22Rv1 (cell line): ENCODE results near the gene TAS1R1.
"Not testable (repeated sequence)": the region's sequence is repeated elsewhere in the genome, so short reads cannot be mapped to it uniquely, and the experiment has no call there.

ENCODE experiments used
- H3K27ac ChIP-seq: fragments of 450-650 bp; 2 replicates; pipeline ENCODE4 v1.5.1; 2017
- ZFX ChIP-seq: fragments of 450-650 bp; IDR thresholded peaks from 2 replicates; pipeline ENCODE4 v1.6.1; 2017; ENCODE audit warnings: antibody characterized with exemption, borderline replicate concordance
- TF ChIP-seq, protein P1 (sequence below): fragments of 450-650 bp; IDR thresholded peaks from 2 replicates; pipeline ENCODE4 v1.5.1; 2017; ENCODE audit warnings: mild to moderate bottlenecking

The TAS1R1 gene

DNA sequence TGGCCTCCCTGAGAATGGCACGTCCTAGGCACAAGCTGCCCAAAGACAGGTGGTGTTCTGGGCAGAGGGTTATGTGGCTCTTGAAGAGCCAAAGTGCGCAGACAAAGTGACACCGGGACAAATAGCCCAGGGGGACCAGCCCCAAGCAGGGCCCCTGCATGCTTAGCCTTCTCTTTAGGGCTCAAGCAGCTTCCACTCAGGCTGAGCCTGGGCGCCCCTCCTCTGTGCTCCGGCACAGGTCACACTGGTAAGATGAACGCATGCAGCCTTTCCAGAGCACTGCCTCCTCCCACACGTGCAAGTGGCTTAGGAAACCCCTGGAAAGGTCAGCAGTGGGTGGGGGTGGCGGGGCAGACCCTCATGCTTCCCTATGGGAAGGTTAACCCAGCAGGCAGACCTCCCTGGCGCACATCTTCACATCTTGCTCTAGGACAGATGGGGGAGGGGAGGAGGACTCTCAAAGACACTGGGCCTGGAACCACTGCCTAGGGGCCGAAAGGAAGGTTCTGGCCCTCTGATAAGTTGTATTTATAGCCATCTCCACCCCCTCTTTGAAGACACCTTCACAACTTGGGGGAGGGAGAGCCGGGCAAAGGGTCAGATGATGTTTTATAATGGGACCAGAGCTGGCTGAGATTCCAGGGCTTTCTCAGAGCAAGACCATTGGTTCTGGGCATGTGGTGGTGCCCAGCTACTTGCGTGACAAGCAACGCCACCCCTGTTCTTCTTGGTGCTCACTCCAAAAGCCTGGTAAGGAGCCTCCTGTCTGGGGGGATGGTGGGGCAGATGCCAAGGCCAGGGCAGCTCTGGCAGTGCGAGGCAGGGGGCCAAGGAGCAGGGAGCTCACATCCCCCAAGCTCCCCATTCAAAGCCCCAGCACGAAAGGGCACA lies 42.0 kb downstream of the TAS1R1 start:
- H3K27ac ChIP-seq = no peak overlapping the region
- no peak for TF ChIP-seq ZFX
- TF ChIP-seq, protein P1, sequence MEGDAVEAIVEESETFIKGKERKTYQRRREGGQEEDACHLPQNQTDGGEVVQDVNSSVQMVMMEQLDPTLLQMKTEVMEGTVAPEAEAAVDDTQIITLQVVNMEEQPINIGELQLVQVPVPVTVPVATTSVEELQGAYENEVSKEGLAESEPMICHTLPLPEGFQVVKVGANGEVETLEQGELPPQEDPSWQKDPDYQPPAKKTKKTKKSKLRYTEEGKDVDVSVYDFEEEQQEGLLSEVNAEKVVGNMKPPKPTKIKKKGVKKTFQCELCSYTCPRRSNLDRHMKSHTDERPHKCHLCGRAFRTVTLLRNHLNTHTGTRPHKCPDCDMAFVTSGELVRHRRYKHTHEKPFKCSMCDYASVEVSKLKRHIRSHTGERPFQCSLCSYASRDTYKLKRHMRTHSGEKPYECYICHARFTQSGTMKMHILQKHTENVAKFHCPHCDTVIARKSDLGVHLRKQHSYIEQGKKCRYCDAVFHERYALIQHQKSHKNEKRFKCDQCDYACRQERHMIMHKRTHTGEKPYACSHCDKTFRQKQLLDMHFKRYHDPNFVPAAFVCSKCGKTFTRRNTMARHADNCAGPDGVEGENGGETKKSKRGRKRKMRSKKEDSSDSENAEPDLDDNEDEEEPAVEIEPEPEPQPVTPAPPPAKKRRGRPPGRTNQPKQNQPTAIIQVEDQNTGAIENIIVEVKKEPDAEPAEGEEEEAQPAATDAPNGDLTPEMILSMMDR = no peak

DNA sequence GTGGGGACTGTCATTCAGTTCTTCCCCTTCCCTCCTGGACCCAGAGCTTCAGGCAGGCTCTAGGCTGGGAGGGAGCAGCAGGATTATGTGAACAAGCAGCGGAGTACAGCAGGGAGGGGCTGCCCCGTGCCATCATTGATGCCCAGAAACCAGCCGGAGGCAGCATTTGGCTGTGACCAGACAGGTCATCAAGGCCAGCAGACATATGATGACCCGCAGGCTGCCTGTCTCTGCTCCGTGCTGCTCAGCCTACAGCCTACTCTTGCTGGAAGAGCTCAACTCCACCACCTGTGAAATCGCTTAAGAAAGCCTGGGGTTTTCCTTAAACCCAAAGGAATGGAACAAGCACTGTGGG lies 42.6 kb downstream of the TAS1R1 start:
- TF ChIP-seq, protein P1 = no peak
- no peak for TF ChIP-seq ZFX
- no peak overlapping the region for H3K27ac ChIP-seq

DNA sequence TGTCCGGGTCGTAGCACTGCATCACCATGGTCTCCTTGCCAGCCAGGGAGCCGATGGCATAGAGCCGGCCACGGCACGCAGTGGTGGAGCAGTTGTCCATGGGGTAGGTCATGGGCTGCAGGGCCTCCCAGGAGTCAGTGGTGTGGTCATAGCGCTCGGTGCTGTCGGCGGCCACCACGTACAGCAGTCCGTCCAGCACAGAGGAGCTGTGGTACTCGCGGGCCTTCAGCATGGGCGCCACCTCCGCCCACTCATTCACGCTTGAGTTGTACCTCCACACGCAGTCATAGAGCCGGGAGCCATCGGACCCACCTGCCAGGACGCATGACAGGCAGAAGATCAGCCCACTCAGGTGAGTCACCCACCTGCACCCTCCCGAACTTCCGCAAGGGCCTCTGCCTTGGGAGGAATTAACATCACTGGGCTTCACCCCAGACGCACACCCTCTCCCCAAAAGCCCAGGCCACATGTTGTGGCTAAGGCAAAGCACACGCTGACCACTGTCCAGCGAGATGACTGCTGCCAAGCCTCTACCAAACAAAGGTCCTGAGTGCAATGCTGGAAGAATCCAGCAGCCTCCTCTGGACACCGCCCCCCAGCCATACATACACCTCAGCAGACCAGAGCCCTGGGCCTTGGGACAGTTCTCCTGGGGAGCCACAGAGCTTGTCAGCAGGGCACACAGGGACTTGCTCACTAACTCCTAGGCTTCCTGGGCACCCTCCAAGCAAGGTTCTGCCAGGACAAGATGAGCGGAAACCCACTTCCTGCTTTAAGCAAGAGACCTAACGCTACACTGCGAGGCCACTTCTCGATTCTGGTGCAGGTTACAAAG lies 44.3 kb downstream of the TAS1R1 start:
- H3K27ac ChIP-seq = no peak overlapping the region
- TF ChIP-seq, protein P1 = no peak
- TF ChIP-seq ZFX = no peak

DNA sequence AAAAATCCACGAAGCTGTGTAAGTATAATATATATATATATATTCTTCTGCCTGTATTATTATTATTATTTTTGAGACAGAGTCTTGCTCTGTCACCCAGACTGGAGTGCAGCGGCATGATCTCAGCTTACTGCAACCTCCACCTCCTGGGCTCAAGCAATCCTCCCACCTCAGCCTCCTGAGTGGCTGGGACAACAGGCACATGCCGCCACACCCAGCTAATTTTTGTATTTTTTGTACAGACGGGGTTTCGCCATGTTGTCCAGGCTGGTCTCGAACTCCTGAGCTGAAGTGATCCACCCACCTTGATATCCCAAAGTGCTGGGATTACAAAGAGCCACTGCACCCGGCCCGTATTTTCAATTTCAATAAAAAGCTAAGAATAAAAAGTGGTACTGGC lies 44.9 kb downstream of the TAS1R1 start:
- not testable (repeated sequence) for H3K27ac ChIP-seq

DNA sequence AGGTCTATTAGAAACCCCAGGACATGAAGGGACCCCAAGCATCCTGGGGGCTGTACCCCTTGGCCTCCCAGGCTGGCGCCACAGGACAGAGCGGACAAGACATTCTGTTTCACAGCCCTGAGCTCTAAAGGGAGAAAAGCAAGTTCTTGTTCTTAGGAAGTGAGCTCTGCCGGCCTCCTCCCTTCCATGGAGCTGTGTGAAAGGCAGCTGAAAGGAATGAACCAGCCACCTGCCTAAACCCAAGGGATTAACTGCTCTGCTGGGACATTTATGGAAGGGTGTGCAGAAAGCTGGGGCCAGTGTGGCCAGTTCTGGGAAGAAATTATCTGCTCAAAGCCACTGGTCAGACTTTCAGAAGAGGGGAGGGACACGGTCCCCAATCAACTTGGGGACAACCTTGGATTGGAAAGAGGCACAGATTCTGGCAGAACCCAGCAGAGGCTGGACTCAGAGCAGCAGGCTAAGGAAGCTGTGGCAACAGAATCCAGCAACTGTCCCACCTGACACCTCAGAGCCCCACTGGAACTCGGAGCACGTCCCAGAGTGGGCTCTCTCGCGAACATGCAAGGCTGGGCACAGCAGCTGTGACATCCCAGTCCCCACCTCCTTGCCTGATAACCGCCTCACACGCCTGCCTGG lies 45.4 kb downstream of the TAS1R1 start:
- H3K27ac ChIP-seq = no peak overlapping the region
- TF ChIP-seq, protein P1 = no peak

DNA sequence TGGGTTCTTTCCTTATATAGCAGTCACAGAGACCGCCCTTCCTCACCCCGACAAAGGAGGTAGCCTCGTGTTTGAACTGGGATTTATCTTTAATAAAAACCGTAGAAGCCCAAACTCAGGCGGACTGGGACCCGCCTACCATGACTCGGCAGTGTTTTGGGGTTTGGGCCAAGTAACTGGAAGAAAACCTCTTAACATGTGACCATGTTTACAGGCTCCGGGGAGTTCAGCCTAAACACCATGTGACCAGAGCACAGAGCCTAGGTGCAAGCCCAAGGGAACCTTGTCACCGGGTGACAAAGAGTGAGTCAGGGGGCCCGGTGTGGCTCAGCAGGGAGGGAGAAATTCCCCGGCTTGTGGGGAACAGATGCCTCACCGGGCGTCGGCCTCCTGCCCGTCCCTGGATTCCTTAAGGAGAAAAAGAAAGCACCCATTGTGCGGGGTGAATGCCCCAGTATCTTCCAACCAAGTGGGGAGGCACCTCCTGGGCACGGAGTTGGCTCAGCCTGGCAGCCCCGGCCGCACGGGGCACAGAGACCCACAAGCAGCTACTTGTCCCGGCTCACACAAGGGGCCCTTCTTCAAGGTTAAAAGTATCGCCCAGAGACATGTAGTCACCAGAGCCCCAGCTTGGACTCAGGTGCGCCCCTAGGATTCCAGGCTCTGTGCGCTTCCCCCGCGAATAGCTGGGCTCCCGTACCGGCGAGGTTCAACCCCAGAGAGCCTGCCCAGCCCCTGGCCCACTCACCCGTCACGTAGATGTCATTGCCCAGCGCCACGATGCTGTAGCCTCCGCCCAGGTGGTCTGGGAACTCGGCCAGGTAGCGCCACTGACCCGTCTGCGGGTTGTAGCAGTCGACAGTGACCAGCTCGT lies 46.2 kb downstream of the TAS1R1 start:
- peak overlapping the region; percentile 64 for H3K27ac ChIP-seq
- TF ChIP-seq, protein P1 = no peak
- no peak for TF ChIP-seq ZFX
